Ovary (tissue), 10 donors: ENCODE data around the gene IL12RB1. TPM values are rescaled to one million over a fixed set of nuclear protein-coding genes. Genes with fewer than 3 reads are reported as not detected.

Source experiments
- DNase-seq, 5 donors: peaks; one replicate each; pipeline ENCODE4 v3.0.0-alpha.2; 2019 to 2020
- H3K27ac ChIP-seq, 2 donors: fragments of 200-600 bp; one replicate each; pipeline versions ENCODE4 v1.5.1 to v1.8.0; 2019 to 2022
- H3K27me3 ChIP-seq: fragments of 200-600 bp; one replicate; pipeline ENCODE4 v1.8.0; 2022
- H3K36me3 ChIP-seq: fragments of 200-600 bp; sonication (generic); one replicate; pipeline ENCODE4 v1.5.1; 2019
- H3K4me1 ChIP-seq: one replicate; pipeline ENCODE4 v1.8.1; 2013; ENCODE audit warnings: mild to moderate bottlenecking, moderate library complexity; ENCODE audit not compliant: insufficient read depth
- H3K4me3 ChIP-seq: fragments of 200-600 bp; sonication (generic); one replicate; pipeline ENCODE4 v1.5.1; 2017
- H3K9me3 ChIP-seq, 2 donors: fragments of 200-600 bp in 1 of 2; sonication (generic) in 1 of 2; one replicate each; pipeline versions ENCODE4 v1.5.1 to v1.8.1; 2013 to 2019; ENCODE audit warnings: mild to moderate bottlenecking in 1 of 2, moderate library complexity in 1 of 2
- CTCF ChIP-seq, 3 donors: fragments of 450-650 bp in 2 of 3; fragments of 200-600 bp in 1 of 3; IDR thresholded peaks; one replicate each; pipeline versions ENCODE4 v1.5.1 to v1.8.0; 2016 to 2022; ENCODE audit warnings: antibody characterized with exemption in 3 of 3, mild to moderate bottlenecking in 1 of 3
- EP300 ChIP-seq: sonication (generic); formaldehyde crosslinking; IDR thresholded peaks from one replicate; pipeline ENCODE4 v1.6.1; 2017; ENCODE audit warnings: antibody characterized with exemption
- POLR2A ChIP-seq: fragments of 450-650 bp; IDR thresholded peaks from one replicate; pipeline ENCODE4 v1.6.1; 2017; ENCODE audit warnings: antibody characterized with exemption, mild to moderate bottlenecking, moderate library complexity
- WGBS, 3 donors: extraction: QIAGEN DNeasy Blood & Tissue Kit in 1 of 3; methylation state at CpG; one replicate each; pipeline versions ENCODE4 v1.1.5 to v1.1.7; 2013 to 2017; 5-methylcytosine and 5-hydroxymethylcytosine counted together
- intact Hi-C, 4 donors: fragments of 100-400 bp; cut with DNase I; formaldehyde crosslinking; loops; one replicate each; pipeline versions ENCODE4 v1.11.0 to v1.15.1; 2022 to 2023
- long read RNA-seq, 3 donors: library from polyadenylated mRNA in 2 of 3; unstranded in 2 of 3; transcript quantifications; one replicate each; pipeline ENCODE4 v2.0.0 and lab custom pipeline, GENCODE V29; 2021 to 2026
- polyA plus RNA-seq, 2 donors: library from polyadenylated mRNA; stranded (reverse); fragments of 200-250 nt in 1 of 2; fragments of 350-450 nt in 1 of 2; fragmentation: Illumina TruSeq in 1 of 2; extraction: RNeasy Lipid Tissue Mini Kit (QIAGEN cat#74804) in 1 of 2; gene quantifications; one replicate each; pipeline ENCODE4 v1.2.3, GENCODE V29; 2013 to 2014
- total RNA-seq, 7 donors: library from RNA; depleted of rRNA in 2 of 7; stranded (reverse); fragments of >200 nt in 2 of 7; fragmentation: NEBNext Ultra II Directional in 3 of 7; extraction: Animal tissue kit (Norgen Biotek cat#: 25700) in 3 of 7; gene quantifications; one replicate each; pipeline versions ENCODE4 v1.1.0 to v1.2.4, GENCODE V29; 2016 to 2023
- donor health status: DM: no; HTN: no; CAD: no; lungs with moderate emphysema.
- donor health status: DM: no; HTN: no; CAD: no.
- donor health status: Bipolar disorder and iron deficiency.
- donor health status: DM: yes; HTN: yes; CAD: no.
- donor health status: DM: no; HTN: no; CAD: no.
- donor health status: DM: yes; HTN: yes; CAD: no.

IL12RB1 gene
- total RNA-seq (under 1 TPM; 0.31 to 0.89 (median 0.57) TPM), polyA plus RNA-seq (under 1 TPM; 0.22 to 0.70 TPM)
- long read RNA-seq, donor 1 = 0 reads
- long read RNA-seq, donor 2 = 0 reads
- long read RNA-seq, donor 3 = 0 reads

GRCh38 chr19:18086590-18087138 lies at the start of gene IL12RB1:
Gene IL12RB1, minus strand, starts transcription at chr19:18086934. Its CDS starts 111 bp downstream, at chr19:18086823.
- 46 to 52% (median 48%) methylated on average over 12 of the region's 12 CpGs for WGBS, 3 donors
- TF ChIP-seq EP300 (no peak), CTCF (IDR thresholded peaks at IDR 0.05) (no peak), POLR2A (no peak)
- H3K36me3 ChIP-seq = no peaks in the 10 kb centered on the region
- intact Hi-C loops = no loop called here
- H3K27ac ChIP-seq = no peak within 1 kb of the TSS
- no peaks in the 10 kb centered on the region for H3K9me3 ChIP-seq
- no peaks in the 10 kb centered on the region for H3K4me1 ChIP-seq
- DNase-seq = no peak
- no peak within 1 kb of the TSS for H3K4me3 ChIP-seq
- H3K27me3 ChIP-seq = no peaks in the 10 kb centered on the region

GRCh38 chr19:18135712-18136584 lies 49.2 kb upstream of the IL12RB1 start:
- Histone ChIP-seq H3K4me3 (no peak overlapping the region), H3K27ac (no peak overlapping the region), H3K36me3 (no peaks in the 10 kb centered on the region), H3K9me3 (no peaks in the 10 kb centered on the region), H3K4me1 (no peaks in the 10 kb centered on the region), H3K27me3 (no peaks in the 10 kb centered on the region)
- TF ChIP-seq EP300 (no peak), POLR2A (no peak)
- intact Hi-C loops = no loop called here
- WGBS, 3 donors = 91 to 94% (median 91%) methylated on average over 18 of the region's 18 CpGs
- DNase-seq = no peak

GRCh38 chr19:18131841-18132596 lies 45.3 kb upstream of the IL12RB1 start:
- intact Hi-C loops = no loop called here
- no peak for DNase-seq
- 77 to 86% (median 82%) methylated on average over 27 to 31 of the region's 31 CpGs for WGBS, 3 donors
- no peaks in the 10 kb centered on the region for H3K4me1 ChIP-seq
- H3K27ac ChIP-seq = no peak overlapping the region
- H3K4me3 ChIP-seq = no peak overlapping the region
- no peaks in the 10 kb centered on the region for H3K27me3 ChIP-seq
- no peak for TF ChIP-seq CTCF (IDR thresholded peaks at IDR 0.05)
- TF ChIP-seq POLR2A = no peak
- no peak for TF ChIP-seq EP300
- H3K9me3 ChIP-seq = no peaks in the 10 kb centered on the region
- H3K36me3 ChIP-seq = no peaks in the 10 kb centered on the region

GRCh38 chr19:18130523-18131242 lies 43.9 kb upstream of the IL12RB1 start:
- Histone ChIP-seq H3K4me3 (no peak overlapping the region), H3K36me3 (no peaks in the 10 kb centered on the region), H3K27me3 (no peaks in the 10 kb centered on the region), H3K9me3 (no peaks in the 10 kb centered on the region), H3K27ac (no peak overlapping the region), H3K4me1 (no peaks in the 10 kb centered on the region)
- intact Hi-C loops = no loop called here
- 92 to 95% (median 93%) methylated on average over 21 of the region's 21 CpGs for WGBS, 3 donors
- DNase-seq = no peak
- no peak for TF ChIP-seq CTCF (IDR thresholded peaks at IDR 0.05)
- TF ChIP-seq POLR2A = no peak
- no peak for TF ChIP-seq EP300
